ENCODE measurements around the gene SLC25A51. TPM values are rescaled to one million over a fixed set of nuclear protein-coding genes. Genes with fewer than 3 reads are reported as not detected.

SLC25A51 gene
- total RNA-seq, 3 donors from 2014 or later: 20.6 to 32.2 (median 22.4) TPM

DNA sequence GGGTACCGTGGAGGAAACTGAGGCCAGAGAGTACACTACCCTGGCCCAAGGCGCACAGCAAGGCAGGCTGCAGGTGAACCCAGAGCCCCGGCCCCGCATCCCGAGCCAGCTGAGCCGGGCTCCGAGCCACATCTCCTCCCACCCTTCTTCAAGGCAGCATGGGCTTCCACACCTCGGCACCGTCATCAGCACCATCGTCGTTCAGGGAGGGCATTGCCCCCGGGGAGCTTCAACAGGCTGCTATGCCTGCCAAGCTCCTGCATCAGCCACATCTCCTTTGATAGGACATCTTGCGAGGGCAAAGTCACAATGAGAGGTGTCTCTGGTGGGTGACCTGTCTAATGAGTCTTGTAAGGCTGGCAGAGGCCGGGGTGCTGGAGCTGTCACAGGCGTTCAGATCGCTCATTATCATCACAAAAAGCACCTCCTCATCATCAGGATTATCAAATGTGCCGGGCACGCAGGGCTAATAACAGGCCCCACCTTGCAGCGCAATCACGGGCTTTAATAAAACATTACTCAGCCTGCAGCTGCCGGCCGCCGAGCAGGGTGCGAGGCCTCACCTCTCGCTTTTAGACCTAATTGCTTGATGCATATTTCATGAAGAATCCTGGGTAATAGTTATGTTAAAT, 20.0 kb upstream of the SLC25A51 start:
- Histone ChIP-seq H3K4me1 (ENCODE audit: low read depth) (no peaks in the 10 kb centered on the region), H3K9me3 (no peaks in the 10 kb centered on the region), H3K36me3 (ENCODE audit: low read depth) (no peaks in the 10 kb centered on the region), H3K4me3 (no peak overlapping the region)
- no peak for DNase-seq
- TF ChIP-seq, protein P1, sequence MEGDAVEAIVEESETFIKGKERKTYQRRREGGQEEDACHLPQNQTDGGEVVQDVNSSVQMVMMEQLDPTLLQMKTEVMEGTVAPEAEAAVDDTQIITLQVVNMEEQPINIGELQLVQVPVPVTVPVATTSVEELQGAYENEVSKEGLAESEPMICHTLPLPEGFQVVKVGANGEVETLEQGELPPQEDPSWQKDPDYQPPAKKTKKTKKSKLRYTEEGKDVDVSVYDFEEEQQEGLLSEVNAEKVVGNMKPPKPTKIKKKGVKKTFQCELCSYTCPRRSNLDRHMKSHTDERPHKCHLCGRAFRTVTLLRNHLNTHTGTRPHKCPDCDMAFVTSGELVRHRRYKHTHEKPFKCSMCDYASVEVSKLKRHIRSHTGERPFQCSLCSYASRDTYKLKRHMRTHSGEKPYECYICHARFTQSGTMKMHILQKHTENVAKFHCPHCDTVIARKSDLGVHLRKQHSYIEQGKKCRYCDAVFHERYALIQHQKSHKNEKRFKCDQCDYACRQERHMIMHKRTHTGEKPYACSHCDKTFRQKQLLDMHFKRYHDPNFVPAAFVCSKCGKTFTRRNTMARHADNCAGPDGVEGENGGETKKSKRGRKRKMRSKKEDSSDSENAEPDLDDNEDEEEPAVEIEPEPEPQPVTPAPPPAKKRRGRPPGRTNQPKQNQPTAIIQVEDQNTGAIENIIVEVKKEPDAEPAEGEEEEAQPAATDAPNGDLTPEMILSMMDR (IDR thresholded peaks at IDR 0.05): no peak
- intact Hi-C loops (cut with DNase I, micrococcal nuclease): loop anchor here in 1 of 2 donors (10.0 kb wide), 1 partner anchor 141 kb away; the partner anchor contains the start of gene SHB
- no peak for ATAC-seq

DNA sequence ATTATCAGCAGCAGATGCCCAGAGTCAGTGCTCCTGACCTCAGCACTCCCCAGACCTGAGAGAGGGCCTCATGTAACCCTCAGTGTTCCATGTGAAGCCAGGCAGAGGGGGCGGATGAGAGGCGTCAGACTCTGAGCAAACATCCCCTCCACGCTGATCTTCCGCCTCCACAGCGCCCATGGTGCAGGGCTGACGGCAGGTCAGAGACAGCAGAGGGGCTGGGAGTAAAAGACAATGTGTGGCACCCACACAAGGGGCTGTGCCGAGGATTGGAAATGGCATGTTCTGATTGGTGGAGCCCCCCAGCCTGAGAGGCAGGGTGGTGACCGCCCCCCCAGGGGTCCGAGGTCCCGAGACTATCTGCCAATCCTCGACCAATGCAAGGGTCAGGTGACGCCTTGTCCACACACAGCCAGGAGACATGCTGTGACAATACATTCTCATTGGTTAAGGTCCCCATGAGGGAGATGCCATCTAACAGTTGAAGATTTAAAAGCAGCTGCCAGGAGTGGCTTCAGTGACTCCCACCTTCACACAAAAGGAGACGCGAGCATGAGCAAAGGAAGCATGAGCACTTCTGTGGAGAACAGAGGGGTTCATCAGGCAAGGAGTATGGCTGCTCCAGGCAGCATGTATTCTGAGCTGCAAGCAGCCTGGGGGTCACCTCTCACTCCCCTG, 19.3 kb upstream of the SLC25A51 start:
- no peak for DNase-seq
- intact Hi-C loops (cut with DNase I, micrococcal nuclease): loop anchor here in 1 of 2 donors (10.0 kb wide), 1 partner anchor 142 kb away; the partner anchor contains the start of gene SHB
- Histone ChIP-seq H3K4me1 (ENCODE audit: low read depth) (no peaks in the 10 kb centered on the region), H3K9me3 (no peaks in the 10 kb centered on the region), H3K36me3 (ENCODE audit: low read depth) (no peaks in the 10 kb centered on the region), H3K4me3 (no peak overlapping the region)
- no peak for ATAC-seq
- TF ChIP-seq, protein P1 (IDR thresholded peaks at IDR 0.05): no peak

DNA sequence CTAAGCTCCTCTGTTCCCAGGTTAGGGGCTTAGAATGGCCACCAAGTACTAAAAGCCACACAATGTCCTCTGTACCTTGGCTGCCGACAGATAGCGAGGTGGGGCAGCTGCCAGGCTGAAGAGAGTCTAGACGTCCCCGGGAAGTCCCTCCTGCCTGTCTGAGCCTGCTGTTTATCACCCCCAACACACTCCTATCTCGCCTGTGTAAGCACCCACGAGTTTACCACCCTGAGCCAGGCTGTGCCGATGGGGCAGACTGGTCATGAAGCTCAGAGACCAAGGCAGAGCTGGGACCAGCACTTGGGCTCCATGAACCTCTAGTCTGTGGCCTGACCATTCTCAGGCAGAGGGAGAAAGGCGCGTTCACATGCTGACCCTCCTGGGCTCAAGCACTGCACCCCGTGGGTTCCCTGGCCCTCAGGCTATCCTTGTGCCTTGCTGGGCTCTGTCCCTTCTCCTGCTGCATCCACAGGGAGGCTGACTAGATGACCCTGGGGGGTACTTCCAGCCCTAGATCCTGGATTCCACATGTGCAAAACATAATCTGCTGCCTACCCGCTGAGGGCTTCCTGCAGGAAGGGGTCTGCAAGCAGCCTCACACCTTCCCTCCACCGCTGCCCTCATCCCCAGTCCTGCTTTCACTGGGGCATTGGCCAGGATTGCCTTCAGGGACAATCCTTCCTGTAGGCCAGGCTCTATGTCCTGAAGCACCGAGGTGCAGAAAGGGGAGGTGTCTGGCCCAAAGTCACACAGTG, 18.6 kb upstream of the SLC25A51 start:
- no peaks in the 10 kb centered on the region for H3K36me3 ChIP-seq (ENCODE audit: low read depth)
- no peaks in the 10 kb centered on the region for H3K9me3 ChIP-seq
- intact Hi-C loops (cut with DNase I, micrococcal nuclease): loop anchor here in 1 of 2 donors (10.0 kb wide), 1 partner anchor 142 kb away; the partner anchor contains the start of gene SHB
- H3K4me3 ChIP-seq: no peak overlapping the region
- no peak for DNase-seq
- TF ChIP-seq, protein P1 (IDR thresholded peaks at IDR 0.05): no peak
- no peak for ATAC-seq
- no peaks in the 10 kb centered on the region for H3K4me1 ChIP-seq (ENCODE audit: low read depth)

DNA sequence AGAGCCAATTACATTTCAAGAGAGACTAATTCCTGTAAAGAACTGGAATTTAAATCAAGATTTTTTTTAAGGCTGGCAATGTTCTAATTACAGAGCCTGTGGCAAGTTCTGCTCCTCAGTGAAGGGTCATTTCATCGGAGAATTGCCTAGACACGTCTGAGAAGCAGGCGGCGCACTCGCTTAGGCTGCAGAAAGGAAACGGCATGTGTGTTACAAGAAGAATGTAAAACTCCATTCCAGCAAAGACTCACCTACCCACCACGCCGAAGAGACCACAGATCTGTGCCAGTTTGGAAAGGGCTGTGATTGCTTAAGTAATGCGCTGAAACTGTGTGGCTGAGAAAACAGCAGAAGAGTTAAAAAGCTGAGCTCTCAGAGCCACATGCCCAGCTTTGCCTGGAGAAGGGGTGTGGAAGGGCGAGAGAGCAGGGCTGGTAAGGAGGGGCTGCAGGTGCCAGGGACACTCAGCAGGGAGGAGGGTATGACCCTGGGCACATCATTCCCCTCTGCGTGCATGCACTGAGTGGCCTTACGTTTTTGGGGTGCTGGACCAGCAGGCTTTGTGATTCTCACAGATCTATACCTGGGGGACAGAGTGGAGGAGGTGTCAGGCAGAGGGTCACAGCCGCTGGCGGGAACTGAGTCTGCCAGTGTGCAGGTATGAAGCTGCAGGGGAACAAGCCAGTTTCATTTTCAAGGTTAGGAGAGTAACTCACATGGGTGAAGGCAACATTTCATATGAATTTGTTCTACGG, 17.8 kb upstream of the SLC25A51 start:
- Histone ChIP-seq H3K4me3 (no peak overlapping the region), H3K9me3 (no peaks in the 10 kb centered on the region), H3K36me3 (ENCODE audit: low read depth) (no peaks in the 10 kb centered on the region), H3K4me1 (ENCODE audit: low read depth) (no peaks in the 10 kb centered on the region)
- TF ChIP-seq, protein P1 (IDR thresholded peaks at IDR 0.05): no peak
- DNase-seq (no peak), ATAC-seq (no peak)
- intact Hi-C loops (cut with DNase I, micrococcal nuclease): loop anchor here in 1 of 2 donors (10.0 kb wide), 1 partner anchor 143 kb away; the partner anchor contains the start of gene SHB

DNA sequence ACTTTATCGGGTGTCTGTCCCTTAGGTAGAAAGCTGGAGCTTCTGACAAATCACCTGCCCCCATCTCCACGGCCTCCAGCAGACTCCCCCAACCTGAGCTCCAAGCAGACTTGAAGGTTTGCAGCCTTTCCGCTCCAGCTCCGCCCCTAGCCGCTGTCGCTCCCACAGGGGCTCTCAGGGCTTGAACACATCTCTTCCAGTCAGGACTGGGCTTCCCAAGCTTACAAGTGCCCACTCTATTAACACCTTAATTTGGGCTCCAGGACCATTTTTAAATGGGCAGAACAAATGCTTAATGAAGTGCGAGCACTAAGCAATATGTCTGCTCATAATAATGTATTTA, 17.2 kb upstream of the SLC25A51 start:
- no peaks in the 10 kb centered on the region for H3K4me1 ChIP-seq (ENCODE audit: low read depth)
- no peaks in the 10 kb centered on the region for H3K9me3 ChIP-seq
- intact Hi-C loops (cut with DNase I, micrococcal nuclease): loop anchor here in 1 of 2 donors (10.0 kb wide), 1 partner anchor 144 kb away; the partner anchor contains the start of gene SHB
- H3K4me3 ChIP-seq: no peak overlapping the region
- TF ChIP-seq, protein P1 (IDR thresholded peaks at IDR 0.05): no peak
- H3K36me3 ChIP-seq (ENCODE audit: low read depth): no peaks in the 10 kb centered on the region
- no peak for ATAC-seq
- DNase-seq: no peak

All from mucosa of descending colon (tissue), 3 donors.